Measurements from ENCODE around the gene EPHA4.

DNA sequence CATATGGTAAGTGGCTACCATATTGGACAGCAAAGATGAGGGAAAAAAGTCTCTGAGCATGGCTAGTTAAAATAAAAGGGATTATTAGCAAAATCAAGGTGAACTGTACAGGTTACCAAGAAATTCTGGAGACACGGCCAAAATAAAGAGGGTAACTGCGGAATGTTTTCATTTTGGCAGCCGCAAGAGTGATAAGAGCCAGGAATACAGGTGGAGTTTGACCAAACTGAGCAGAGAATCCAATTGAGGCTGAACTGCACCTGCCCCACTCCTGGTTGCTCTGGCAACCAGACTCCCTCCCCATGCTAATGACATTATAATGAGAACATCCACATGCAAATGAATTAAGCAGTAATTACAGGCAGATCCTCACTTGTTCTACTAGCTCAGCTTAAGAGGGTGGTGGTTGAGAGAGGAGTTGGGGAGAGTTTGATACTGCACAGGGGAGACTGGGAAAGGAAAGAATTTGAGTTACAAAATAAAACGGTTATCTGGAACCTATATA lies 18.8 kb upstream of the EPHA4 start:
- TF ChIP-seq, protein P1, sequence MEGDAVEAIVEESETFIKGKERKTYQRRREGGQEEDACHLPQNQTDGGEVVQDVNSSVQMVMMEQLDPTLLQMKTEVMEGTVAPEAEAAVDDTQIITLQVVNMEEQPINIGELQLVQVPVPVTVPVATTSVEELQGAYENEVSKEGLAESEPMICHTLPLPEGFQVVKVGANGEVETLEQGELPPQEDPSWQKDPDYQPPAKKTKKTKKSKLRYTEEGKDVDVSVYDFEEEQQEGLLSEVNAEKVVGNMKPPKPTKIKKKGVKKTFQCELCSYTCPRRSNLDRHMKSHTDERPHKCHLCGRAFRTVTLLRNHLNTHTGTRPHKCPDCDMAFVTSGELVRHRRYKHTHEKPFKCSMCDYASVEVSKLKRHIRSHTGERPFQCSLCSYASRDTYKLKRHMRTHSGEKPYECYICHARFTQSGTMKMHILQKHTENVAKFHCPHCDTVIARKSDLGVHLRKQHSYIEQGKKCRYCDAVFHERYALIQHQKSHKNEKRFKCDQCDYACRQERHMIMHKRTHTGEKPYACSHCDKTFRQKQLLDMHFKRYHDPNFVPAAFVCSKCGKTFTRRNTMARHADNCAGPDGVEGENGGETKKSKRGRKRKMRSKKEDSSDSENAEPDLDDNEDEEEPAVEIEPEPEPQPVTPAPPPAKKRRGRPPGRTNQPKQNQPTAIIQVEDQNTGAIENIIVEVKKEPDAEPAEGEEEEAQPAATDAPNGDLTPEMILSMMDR (optimal IDR thresholded peaks at IDR 0.05 in 1 of 3, IDR thresholded peaks at IDR 0.05 in 1 of 3, conservative IDR thresholded peaks at IDR 0.05 in 1 of 3; ENCODE audit: extremely low read depth in 1 of 3, insufficient read depth in 2 of 3, low read length in 3 of 3), result no peak
- TF ChIP-seq EZH2 (IDR thresholded peaks at IDR 0.05; ENCODE audit: low read length), result no peak

Data from keratinocyte (primary cell).